Mammary epithelial cell (primary cell): ENCODE measurements around the gene CAMK1.

Experiments used
- CTCF ChIP-seq, 2 donors: IDR thresholded peaks in 1 of 2; conservative IDR thresholded peaks in 1 of 2; 2 replicates each; pipeline ENCODE4 v1.5.1; 2011 to 2012; ENCODE audit warnings: inconsistent platforms in 2 of 2, low read length in 2 of 2, mild to moderate bottlenecking in 2 of 2, control low read depth in 1 of 2, low read depth in 1 of 2; ENCODE audit not compliant: insufficient read depth in 1 of 2; ENCODE audit errors: extremely low read depth in 1 of 2
- EZH2 ChIP-seq: IDR thresholded peaks from 2 replicates; pipeline ENCODE4 v1.6.1; 2012; ENCODE audit warnings: low read length, inconsistent platforms, borderline replicate concordance

GRCh38 chr3:9710174-9710739 is 59.5 kb downstream of the CAMK1 start:
- no peak for TF ChIP-seq CTCF (conservative IDR thresholded peaks at IDR 0.05 in 1 of 2, IDR thresholded peaks at IDR 0.05 in 1 of 2; ENCODE audit: extremely low read depth in 1 of 2, insufficient read depth in 1 of 2, low read depth in 1 of 2, low read length in 2 of 2)
- TF ChIP-seq EZH2: no peak
